NCI-H2171 treated with DMSO at 0.1 percent for 48 hours (cell line): Measurements from ENCODE around the gene GLYATL3.

ENCODE experiments used
- DNase-seq: peaks from one replicate; lab custom pipeline; 2025; lab: John Stamatoyannopoulos, UW

The GLYATL3 gene

DNA sequence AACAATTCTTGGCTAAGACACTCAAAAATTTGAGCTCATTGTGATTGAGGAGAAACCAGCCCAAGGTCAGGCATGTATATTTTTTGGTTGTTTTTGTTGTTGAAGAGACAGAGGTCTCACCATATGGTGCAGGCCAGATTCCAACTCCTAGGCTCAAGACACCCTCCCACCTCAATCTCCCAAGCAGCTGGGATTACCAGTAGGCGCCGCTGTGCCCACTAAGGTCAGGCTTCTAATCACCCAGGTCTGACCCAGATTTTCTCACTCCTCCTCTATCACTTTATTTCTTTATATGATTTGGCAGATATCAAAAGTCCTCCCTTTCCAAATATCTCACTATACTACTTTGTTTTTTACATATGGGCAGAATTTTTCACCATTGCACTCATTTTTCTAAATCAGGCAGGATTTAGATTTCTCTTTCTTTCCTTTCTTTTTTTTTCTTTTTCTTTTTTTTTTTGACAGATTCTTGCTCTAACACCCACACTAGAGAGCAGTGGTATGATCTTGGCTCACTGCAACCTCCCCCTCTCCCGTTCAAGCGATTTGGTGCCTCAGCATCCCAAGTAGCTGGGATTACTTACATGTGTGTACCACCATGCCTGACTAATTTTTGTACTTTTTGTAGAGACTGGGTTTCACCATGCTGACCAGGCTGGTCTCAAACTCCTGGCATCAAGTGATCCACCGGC is 49.0 kb downstream of the GLYATL3 start:
- DNase-seq, result peak; percentile 29

DNA sequence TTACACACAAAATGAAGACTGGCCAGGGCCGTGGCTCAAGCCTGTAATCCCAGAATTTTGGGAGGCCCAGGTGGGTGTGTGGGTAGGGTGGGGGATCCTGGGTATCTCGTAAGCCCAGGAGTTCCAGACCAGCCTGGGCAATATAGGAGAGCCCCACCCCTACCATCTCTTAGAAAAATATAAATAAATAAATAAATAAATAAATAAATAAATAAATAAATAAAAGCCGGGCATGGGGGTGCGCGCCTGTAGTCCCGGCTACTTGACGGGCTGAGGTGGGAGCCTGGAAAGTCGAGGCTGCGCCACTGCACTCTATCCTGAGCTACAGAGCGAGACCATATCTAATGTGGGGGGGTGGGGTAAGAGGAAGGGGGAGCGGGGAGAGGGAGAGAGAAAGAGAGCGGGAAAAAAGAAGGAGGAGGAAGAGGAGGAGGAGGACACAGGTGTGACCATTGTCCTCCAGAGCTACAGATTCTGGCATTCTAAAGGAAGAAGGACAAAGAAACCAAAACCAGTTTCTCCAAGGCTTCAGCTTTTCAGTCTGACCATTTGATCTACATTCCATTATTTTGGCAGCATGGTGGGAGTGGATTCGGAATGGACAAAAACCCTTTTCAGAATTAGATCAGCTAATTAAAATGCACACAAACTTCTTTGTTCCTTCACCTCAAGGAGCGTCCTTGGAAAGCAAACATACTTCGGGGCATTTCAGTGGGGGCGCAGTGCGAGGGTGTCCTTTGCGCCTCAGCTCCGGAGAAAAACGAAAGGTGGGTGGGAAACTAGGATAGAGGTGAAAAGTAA is 50.2 kb downstream of the GLYATL3 start:
- DNase-seq, result no peak

DNA sequence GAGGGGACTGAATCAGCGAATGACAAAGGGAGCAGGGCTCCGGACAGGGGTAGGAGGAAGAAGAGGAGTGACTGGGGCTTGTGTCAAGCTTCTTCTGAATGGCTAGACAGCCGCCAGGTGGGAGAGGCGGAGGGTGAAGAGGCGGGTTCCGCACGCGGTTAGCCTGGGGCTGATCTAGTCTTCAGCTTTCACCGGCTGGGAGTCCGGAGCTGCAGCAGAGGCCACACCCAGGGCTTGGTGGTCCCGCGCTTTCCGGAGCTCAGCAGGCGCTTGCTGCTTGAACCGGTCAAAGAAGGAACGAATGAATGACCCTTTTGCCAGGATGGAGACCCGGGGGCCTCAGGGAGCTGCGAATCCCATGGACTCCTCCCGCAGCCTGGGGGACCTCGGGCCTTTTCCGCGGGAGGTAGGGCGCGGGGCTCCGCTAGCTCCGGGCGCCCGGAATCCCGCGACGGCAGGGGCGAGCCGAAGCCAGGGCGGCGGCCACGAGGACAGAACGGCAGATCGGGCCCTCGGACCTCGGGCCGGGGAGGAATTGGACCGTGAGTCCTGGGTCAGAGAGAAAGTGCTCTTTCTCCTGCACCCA is 50.9 kb downstream of the GLYATL3 start, which contains the start of gene C6orf141:
Gene C6orf141, plus strand, starts transcription at position 177 of the 586 bp plus-strand sequence. Its CDS starts 125 bp downstream, at position 302.
- DNase-seq, result no peak

DNA sequence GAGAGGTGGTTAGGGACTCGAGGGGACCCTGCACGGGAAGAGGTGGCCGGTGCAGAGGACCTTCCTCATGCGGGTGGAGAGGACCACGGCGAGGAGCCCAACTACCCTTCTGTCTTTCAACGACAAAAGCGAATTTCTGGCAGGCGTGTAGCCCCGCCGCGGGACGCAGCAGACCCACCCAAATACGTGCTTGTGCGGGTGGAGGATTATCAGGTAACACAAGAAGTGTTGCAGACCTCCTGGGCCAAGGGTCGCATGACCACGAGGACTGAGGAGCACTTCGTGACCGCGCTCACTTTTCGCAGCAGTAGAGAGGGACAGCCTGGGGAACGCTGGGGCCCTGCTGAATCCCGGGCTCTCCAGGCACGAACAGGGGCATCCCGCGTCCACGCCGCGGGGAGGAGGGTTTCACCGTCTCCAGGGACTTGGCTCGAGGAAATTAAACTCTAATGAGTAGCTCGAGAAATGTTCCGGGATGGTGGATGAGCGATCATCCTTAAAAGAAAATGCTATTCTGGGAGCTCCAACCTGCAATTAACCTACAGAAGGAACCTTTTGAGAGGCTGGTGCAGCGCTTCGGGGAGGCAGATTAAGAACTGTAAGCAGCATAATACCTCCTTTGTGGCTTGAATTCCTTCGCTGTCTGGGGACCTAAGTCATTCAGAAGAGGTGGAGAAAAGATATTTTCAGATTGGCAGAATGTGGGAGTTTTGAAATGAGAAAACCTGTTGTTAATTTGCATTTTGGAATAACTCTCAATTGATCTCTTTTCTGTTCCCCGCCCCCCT is 51.5 kb downstream of the GLYATL3 start:
- no peak for DNase-seq

DNA sequence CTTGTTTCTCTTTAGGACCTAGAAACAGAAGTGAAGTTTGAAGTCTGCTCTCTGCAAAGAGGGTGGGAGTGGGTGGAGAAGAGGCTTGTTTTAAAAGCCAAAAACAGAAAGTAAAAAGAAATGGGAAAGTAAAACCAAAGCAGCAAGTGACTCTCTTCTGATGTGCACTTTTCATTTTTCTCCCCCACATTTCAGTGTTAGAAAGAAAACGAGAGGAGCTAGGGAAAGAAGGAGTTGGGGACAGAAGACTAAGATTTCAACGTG is 52.1 kb downstream of the GLYATL3 start:
- no peak for DNase-seq

DNA sequence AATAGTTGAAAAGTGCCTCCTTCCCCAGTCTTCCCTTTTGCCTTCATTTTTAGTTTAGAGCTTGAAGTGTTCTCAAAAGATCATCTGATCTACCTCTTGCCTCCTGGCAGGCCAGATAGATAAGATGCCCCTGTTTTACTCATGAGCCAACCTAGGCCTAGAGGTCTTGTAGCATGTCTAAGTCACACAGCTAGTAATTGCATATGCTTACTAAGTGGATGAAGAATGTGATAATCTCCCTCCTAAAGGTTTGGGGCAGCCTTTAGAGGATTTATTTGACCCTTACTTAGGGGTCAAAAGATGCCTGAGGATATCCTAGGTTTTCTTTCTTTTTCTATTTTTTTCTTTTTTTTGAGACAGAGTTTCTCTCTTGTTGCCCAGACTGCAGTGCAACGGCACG is 52.9 kb downstream of the GLYATL3 start:
- DNase-seq, result no peak

DNA sequence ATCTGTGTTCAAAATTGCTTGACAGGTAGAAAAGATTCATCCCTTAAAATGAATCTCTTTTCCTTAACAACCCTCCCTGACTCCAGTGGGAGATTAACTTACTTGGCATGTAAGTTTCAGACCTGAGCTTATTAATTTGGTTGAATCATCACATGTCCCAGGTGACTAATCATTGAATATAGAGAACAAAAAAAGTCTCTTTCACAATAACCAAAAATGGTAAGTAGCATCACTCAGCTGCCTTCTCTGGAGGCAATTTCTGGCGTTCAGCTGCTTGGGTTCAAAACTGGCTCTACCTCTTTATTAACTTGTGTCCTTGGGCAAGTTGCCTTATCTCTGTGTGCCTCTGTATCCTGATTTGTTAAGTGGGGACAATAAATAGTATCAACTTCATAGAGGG is 53.7 kb downstream of the GLYATL3 start:
- no peak for DNase-seq

DNA sequence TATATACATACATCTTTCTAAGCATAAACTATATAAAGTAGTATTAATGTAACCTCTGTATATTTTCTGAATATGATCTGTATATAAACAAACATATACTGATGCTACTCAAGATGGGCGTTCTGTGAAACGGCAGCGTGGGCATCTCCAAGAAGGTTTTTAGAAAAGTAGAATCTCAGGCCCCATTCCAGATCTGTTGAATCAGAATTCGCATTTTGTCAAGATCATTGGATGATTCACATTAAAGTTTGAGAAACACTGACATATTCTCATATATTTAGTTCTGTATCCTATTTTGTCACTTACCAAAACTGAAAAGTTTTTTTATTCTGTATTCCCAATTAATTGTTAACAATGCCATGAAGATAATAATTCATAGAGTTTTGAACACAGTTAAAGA is 56.2 kb downstream of the GLYATL3 start:
- DNase-seq, result no peak

DNA sequence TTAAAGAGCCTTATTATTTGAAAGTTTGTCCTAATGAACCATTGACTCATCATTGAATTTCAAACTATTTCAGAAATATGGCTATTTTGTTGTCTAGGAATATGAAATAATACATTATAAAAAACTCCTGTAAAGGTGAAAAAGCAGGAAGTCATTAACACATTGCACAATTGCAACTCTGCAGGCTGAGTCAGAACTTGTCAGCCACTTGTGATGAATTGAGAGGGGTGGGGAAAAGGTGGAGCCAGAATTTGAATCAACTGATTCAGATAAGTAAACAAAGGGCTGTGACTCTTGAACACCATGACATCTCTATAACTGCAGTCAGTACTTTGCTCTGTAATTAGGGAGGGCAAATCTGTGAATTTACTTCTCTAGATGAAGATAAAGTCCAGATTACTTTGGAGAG is 56.7 kb downstream of the GLYATL3 start:
- no peak for DNase-seq

DNA sequence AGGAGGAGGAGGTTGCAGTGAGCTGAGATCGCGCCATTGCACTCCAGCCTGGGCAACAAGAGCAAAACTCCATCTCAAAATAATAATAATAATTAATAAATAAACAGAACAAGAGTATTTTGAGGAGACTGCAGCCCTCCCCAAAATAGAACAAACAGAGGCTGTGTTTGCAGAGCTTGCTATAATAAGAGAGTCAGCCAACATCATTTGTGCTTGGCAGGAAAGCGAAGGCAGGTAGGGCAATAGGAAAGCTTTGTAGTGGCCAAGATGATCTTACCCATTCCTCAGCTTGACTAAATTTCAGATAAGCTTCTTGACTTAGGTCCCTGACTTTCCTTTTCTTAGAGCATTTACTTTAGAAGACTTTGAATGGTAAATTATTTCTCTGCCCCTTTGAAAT is 57.5 kb downstream of the GLYATL3 start:
- no peak for DNase-seq

DNA sequence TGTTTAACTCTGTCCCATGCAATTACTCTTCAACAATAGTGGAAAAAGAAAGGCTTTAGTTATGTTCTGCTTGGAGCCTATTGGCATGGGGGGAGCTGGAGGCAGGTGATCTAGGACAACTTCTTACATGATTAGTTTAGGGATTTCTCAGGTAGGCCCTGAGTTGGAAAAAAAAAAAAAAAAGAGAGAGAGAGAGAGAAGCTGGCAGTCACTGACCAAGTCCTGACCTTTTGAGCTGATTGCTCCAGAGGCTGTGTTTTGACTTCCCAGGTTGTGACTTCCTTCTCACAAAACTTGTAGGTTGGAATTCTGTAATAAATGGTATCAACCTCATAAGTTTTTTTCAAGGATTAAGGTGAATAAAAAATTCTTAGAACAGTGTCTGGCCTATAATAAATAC is 58.5 kb downstream of the GLYATL3 start:
- DNase-seq, result no peak

DNA sequence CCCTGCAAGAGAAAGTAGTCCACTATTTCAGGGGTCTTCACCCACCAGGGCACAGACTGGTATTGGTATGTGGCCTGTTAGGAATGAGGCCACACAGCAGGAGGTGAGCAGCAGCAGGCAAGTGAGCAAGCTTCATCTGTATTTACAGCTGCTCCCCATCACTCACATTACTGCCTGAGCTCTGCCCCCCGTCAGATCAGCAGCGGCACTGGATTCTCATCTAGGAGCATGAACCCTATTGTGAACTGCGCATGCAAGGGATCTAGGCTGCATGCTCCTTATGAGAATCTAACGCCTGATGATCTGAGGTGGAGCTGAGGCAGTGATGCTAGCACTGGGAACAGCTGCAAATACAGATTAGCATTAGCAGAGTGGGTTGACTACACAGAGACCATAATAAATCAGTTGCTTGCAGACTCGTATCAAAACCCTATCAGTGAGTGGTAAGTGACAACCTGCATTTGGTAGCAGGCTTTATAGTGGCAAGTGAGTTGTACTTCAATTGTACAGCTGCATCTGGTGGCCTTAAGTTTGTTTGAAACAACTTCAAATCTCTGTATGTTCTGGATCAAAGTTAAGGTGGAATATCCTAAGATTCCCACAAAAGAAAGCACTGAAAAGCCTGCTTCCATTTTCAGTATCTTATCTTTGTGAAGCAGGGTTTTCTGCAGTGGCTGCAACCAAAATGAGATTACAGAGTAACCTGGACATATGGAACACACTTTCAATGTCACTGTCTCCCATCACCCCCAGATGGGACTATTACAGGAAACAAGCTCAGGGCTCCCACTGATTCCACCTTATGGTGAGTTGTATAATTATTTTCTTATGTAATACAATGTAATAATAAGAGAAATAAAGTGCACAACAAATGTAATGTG is 63.5 kb downstream of the GLYATL3 start:
- DNase-seq, result no peak

DNA sequence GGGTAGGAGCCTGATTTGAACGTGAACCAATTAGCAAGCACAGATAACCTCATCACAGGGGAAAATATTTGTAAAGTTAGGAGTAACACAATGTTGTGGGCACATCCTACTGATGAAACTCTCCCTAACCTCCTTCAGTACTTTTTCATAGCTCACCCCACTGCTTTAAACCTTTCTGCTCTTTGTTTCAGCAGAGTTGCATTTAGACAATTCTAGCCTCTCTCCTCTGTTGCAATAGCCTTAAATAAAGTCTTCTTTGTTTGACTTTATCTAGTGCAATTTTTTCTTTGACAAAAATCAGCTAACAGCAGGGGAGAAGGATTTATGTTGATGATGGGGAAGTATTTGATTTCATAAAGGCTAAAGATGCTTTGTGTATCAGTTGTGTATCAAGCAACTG is 64.8 kb downstream of the GLYATL3 start:
- DNase-seq, result no peak

DNA sequence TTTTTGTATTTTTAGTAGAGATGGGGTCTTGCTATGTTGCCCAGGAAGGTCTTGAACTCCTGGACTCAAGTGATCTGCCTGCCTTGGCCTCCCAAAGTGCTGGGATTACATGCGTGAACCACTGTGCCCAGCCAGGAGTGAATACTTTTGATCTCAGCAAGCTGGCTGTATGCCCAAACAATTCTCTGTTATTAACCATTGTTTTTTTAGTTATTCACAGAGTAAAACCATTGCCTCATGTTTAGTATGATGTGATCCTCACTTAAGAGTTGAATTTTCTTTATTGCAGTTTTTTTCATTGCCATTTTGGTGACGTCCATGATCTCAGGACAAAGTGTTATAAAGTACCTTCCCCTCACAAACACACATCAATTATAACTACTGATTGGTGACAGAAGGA is 65.5 kb downstream of the GLYATL3 start:
- DNase-seq, result no peak

DNA sequence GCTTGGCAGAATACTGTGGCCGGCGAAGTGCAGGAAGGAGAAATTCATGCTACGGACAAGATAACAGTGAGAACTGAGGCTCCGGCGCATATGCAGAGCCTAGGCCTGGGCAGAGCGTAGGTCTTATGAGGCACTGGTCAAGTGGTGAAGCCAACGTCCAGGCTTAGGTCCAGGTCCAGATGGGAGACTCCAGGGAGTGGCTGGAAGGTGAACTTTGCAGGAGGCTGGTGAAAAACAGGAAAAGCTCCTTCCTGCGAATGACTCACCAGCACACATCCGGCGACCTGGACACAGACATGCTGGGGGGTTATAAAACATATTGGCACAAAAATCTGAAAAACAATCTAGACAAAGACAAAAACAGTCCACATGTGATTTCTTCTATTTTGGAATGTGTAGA is 66.1 kb downstream of the GLYATL3 start:
- no peak for DNase-seq

DNA sequence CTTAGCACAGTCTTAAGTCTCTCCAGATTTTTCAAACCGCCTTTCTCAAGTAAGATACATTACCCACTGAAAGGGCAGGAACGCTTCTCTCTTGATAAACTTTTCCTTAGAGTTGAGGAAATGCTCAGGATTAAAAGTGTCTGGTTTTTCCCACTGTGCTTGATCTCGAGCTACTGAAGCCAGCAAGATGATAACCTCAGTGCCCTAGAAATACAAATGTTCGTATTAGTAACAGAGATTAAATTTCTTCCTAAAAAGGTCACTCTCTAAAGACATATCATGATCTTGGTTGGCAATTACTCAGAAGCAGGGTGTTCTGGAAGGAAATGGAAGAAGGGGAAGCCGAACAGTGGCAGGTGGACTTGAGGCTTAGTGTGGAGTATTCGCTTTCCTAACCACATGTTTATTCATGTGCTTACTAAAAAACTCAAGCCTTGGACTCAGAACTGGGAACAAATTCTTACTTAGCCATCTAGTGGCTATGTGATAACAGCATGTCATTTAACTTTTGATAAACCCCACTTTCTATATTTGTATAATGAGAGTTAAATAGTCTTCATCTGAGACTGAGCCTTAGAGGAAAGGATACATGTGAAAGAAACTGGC is 70.9 kb downstream of the GLYATL3 start:
- no peak for DNase-seq

DNA sequence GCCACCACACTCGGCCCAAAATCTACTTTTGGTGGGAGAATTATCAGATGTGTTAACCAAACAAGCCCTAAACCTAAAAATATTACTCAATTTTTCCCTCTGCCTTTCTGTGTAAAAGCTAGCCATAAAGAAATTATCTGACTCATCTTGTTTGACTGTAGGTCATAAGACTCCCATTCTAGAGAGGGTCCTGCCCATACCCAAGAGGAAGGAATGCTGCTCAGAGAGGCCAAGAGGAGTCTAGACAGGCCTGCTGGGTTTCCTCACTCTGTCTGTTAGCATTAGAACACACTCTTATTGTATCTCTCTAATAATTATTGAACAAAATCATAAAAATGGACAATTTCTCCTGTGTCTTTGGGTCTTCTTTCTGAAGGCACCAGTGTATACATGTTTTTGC is 76.9 kb downstream of the GLYATL3 start:
- DNase-seq, result no peak
